Stimulated activated memory B cell treated with anti-CD40 and anti-IgM and Interleukin-4, amounts not matched to agents 10 μg/mL and 1 μg/mL and 100 μg/mL, for 72 hours (primary cell): ENCODE measurements around the gene DSCAM.
"Not testable (repeated sequence)": the region's sequence is repeated elsewhere in the genome, so short reads cannot be mapped to it uniquely, and the experiment has no call there.

ENCODE experiments used
- ATAC-seq: fragments of 150-1000 bp; cut with Tn5 transposase; 2 replicates; pipeline ENCODE4 v1.10.0; 2021
- H3K27ac Mint-ChIP-seq: one replicate; pipeline ENCODE4 v1.8.0; 2022; ENCODE audit warnings: mild to moderate bottlenecking, mixed read lengths
- H3K27me3 Mint-ChIP-seq: one replicate; pipeline ENCODE4 v1.8.0; 2022; ENCODE audit warnings: mixed read lengths
- H3K36me3 Mint-ChIP-seq: one replicate; pipeline ENCODE4 v1.8.0; 2022; ENCODE audit warnings: mixed read lengths
- H3K4me1 Mint-ChIP-seq: one replicate; pipeline ENCODE4 v1.8.0; 2022; ENCODE audit warnings: mixed read lengths
- H3K4me3 Mint-ChIP-seq: one replicate; pipeline ENCODE4 v1.8.0; 2022; ENCODE audit warnings: mild to moderate bottlenecking, moderate library complexity, mixed read lengths
- H3K9me3 Mint-ChIP-seq: one replicate; pipeline ENCODE4 v1.8.0; 2022; ENCODE audit warnings: mixed read lengths

Gene DSCAM

DNA sequence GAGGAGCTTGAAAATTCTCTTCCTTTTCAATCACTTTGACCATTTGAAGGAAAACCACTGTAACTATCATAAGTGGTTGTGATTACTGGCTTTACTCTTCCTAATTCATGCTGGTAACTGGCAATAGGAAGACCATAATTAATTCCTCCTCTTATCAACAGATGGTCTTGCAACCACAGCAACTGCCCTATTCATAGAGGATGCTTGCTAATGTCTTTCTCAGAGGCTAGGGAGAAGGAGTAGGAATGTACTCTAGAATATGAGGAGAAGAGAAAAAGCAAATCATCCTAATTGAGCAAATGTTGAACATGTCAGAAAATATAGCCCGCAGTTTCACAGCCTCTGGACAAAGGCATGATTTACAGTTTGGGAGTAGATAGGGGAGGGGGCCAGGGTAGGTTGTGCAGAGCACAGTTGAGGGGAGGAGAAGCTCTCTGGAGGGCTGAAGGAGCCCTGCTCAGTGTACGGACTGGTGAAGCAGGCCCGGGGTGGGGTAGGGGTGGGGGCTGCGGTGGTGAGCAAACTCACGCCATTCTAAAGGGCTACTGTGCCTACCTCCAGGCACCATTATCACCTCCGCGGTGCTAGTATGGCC, 786.8 kb downstream of the DSCAM start:
- ATAC-seq, result no peak
- Mint-ChIP-seq H3K36me3 (no peaks in the 10 kb centered on the region), H3K27ac (no peak overlapping the region), H3K4me3 (no peak overlapping the region), H3K27me3 (no peaks in the 10 kb centered on the region), H3K4me1 (no peaks in the 10 kb centered on the region), H3K9me3 (peaks cover 5% of the 10 kb centered on the region)

DNA sequence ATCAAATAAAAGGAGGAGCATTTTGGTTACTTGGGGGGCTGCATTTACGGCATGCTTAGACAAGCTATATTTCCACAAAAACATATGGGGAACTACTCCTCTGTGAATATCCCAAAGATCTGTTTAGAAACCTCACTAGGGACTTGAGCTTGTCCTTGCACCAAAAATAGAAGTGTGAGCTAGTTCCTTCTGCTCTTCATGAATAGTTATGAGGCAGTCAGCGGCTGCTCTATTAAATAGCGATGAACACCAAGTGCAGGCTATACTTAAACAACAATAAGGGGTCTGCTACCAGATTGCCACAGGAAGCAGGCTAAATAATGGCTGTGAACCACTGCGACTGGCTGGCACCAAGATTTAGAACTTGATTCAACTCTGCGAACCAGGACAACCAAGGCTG, 789.6 kb downstream of the DSCAM start:
- Mint-ChIP-seq H3K9me3 (peaks cover 2% of the 10 kb centered on the region), H3K4me3 (no peak overlapping the region), H3K27ac (no peak overlapping the region), H3K4me1 (no peaks in the 10 kb centered on the region), H3K27me3 (no peaks in the 10 kb centered on the region), H3K36me3 (no peaks in the 10 kb centered on the region)
- no peak for ATAC-seq

DNA sequence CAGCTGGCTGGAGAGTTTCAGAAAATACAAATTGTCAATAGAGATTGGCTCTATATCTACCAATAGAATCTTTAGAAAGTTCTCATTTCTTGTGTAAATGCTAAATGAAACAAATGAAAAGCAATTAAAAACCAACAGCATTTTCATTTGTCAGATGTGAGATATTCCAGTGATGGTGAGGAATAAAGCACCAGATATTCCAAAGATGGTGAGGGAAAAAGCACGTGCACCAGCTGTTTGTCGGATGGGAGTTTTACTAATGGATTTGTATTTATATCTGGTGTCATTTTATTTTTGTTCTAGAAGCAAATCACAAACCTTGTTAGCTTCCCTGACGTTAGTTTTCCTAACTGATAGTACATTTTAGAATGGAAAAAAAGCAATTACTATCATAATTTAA, 790.9 kb downstream of the DSCAM start:
- H3K27me3 Mint-ChIP-seq, result no peaks in the 10 kb centered on the region
- H3K27ac Mint-ChIP-seq, result no peak overlapping the region
- no peaks in the 10 kb centered on the region for H3K4me1 Mint-ChIP-seq
- H3K9me3 Mint-ChIP-seq, result peaks cover 2% of the 10 kb centered on the region
- no peak overlapping the region for H3K4me3 Mint-ChIP-seq
- ATAC-seq, result no peak
- H3K36me3 Mint-ChIP-seq, result no peaks in the 10 kb centered on the region

DNA sequence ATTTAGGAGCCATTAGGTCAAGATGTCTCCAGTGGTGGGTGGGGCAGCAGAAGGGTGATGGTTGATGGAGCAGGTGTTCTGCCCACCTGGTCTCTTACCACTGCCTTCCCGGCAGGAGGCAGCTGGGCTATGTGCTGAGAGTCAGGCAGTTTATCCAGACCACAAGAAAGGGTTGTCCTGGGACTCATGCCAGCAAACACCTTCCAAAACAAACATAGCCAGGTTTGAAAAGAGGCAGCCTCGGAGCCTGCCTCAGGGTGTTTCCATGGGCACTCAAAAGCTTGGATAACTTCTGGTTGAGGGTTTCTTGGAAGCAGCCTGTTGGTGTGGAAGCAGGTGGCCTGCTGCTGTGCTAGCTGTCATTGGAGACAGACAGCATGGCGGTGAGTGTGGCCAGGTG, 792.6 kb downstream of the DSCAM start:
- Mint-ChIP-seq H3K27me3 (no peaks in the 10 kb centered on the region), H3K36me3 (no peaks in the 10 kb centered on the region), H3K27ac (no peak overlapping the region), H3K9me3 (no peaks in the 10 kb centered on the region), H3K4me1 (no peaks in the 10 kb centered on the region), H3K4me3 (no peak overlapping the region)
- ATAC-seq, result no peak

DNA sequence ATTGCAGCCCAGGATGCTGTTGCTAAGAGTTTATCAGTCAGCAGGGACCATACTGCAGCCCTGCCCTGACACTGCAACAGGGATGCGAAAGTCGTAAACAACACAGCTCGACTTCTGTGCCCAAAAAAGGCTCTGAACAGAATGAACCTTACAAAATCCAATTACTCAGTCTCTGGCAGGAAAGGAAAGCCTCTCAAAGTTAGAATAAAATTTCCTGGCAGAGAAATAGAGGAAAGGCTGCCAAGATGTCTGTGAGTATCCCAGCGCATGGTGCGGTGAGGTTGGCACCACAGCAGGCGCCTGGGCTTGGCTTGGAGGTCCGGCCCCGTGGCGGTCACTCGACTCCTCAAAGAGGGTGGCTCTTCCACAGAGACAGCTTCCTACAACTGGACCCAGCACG, 794.0 kb downstream of the DSCAM start:
- Mint-ChIP-seq H3K4me3 (no peak overlapping the region), H3K36me3 (no peaks in the 10 kb centered on the region), H3K27ac (no peak overlapping the region), H3K9me3 (no peaks in the 10 kb centered on the region), H3K4me1 (no peaks in the 10 kb centered on the region), H3K27me3 (no peaks in the 10 kb centered on the region)
- ATAC-seq, result no peak

DNA sequence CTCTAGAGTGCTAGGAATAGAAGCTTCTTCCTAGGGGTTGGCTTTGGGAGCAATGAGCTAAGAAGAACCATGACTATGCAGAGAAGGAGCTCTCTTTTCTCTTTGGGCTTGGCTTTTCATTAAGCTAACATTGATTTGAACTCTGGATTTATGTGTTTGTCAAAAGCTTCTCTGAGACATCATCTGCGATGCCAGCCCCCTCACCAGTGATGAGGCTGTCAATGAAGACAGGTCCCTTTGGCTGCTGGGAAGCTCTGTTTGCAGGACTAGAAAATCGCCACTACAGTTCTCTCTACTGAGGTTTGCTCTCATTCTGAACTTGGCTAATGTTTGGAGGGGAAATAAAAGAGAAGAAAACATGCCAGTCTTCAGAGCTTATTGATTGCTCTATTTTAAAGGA, 794.7 kb downstream of the DSCAM start:
- Mint-ChIP-seq H3K27ac (no peak overlapping the region), H3K4me3 (no peak overlapping the region), H3K36me3 (no peaks in the 10 kb centered on the region), H3K4me1 (no peaks in the 10 kb centered on the region), H3K27me3 (no peaks in the 10 kb centered on the region), H3K9me3 (no peaks in the 10 kb centered on the region)
- ATAC-seq, result no peak

DNA sequence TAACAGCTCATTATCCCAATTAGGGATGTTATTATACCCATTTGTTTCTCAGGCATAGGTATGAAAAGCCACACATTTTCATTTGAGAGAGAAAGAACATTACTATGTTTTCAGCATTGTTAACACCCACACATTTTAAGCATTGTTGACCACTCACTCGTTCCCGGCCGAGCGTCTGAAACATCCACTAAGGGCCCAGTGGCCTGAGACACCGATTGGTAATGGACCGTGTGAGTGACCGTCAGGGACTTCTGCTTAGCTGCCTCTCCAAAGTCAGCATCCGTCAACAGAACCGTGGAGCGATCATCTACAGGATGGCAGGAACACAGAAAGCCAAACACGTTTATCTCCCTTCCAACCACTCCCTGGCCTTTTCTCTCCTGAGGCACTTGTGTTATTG, 795.2 kb downstream of the DSCAM start:
- Mint-ChIP-seq H3K4me3 (no peak overlapping the region), H3K4me1 (no peaks in the 10 kb centered on the region), H3K27ac (no peak overlapping the region), H3K36me3 (no peaks in the 10 kb centered on the region), H3K27me3 (no peaks in the 10 kb centered on the region), H3K9me3 (no peaks in the 10 kb centered on the region)
- ATAC-seq, result no peak

DNA sequence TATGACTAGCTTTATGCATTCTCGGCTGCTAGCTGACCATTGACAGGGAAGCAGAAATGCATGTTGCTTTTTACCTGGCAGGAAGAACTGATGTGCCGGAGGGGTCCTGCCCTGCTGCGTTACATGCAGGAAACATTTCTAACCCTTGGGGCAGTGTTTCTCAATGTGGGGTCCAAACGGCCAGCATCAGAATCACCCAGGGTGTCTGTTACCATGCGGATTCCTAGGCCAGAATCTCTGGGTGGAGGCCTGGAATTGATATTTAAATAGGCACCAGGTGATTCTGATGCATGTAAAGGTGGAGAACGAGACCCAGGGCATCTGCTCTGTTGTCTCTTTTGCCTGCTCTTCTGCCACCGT, 797.0 kb downstream of the DSCAM start:
- no peaks in the 10 kb centered on the region for H3K27me3 Mint-ChIP-seq
- no peak overlapping the region for H3K4me3 Mint-ChIP-seq
- H3K27ac Mint-ChIP-seq, result no peak overlapping the region
- no peaks in the 10 kb centered on the region for H3K9me3 Mint-ChIP-seq
- no peak for ATAC-seq
- H3K4me1 Mint-ChIP-seq, result no peaks in the 10 kb centered on the region
- H3K36me3 Mint-ChIP-seq, result no peaks in the 10 kb centered on the region

DNA sequence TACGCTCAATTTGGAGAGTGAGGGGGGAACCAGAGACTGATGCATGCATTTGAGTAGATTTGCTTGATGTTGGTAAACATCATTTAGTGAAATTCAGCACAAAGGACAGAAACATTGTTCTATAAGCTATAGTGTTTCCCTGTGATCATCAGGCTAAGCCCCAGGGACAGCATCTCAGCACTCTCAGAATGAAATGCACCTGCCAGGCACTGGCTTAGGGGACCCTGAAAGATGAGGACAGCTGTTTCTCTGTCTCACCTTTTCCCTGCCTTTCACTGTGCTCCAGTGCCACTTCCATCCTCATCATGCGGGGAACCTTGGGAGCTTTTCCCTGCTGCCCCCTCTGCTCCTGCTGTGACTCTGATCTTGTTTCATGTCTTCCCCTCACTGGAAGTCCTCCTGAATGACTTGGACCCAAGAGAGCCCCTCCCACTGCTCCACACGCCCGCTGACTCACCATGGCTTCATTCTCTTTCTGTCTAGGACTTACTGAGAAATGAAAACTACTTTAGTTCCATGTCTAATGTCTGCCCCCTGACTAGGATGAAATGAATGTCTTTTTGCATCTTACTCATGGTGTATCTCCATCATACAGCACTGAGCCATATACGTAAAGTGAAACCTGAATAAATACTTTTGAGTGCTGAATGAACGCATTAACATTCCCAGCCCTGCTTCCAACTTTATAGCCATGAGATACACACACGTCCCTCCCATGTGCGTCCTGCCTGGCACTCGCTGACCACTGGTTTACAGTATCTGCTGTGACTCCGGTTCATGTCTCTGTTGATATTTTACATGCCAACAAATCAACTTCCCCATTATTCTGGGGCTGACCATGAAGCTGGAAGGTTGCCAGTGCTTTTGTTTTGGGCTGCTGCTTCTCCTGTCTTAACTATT, 797.7 kb downstream of the DSCAM start:
- H3K9me3 Mint-ChIP-seq, result no peaks in the 10 kb centered on the region
- H3K36me3 Mint-ChIP-seq, result no peaks in the 10 kb centered on the region
- no peaks in the 10 kb centered on the region for H3K4me1 Mint-ChIP-seq
- H3K4me3 Mint-ChIP-seq, result no peak overlapping the region
- ATAC-seq, result no peak
- H3K27me3 Mint-ChIP-seq, result no peaks in the 10 kb centered on the region
- no peak overlapping the region for H3K27ac Mint-ChIP-seq

DNA sequence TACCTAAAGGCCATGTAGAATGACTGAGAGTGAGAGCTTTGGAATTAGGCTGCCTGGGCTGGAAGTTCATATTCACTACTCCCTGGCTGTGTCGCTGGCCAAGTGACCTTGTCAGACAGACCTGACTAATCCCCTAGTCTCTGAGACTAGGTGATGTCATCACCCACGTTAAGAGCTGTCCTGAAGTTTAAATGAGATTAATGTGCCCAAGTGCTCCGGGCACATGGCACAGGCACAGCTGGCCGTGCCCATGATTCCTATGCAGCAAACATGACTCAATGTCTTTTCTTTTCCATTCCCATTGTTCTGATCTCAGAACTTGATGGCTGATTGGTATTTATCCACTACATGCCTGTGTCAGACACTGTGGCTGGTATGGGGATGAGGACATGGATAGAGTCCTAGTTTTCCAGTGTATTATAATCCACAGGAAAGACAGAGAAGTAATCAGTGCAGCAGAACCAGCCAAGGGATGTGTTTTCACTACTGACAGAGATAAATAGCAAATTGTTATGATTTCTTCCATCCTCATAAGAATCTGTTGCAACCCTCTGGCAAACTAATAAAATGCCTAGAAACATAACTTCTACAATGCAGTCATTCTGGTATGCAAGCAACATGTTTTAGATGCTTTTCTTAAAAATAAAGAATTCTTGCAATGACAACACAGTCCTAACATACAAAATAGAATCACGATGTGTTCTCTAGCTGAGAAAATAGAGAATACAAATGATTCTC, 798.8 kb downstream of the DSCAM start:
- H3K4me1 Mint-ChIP-seq, result no peaks in the 10 kb centered on the region
- H3K36me3 Mint-ChIP-seq, result no peaks in the 10 kb centered on the region
- ATAC-seq, result no peak
- no peaks in the 10 kb centered on the region for H3K27me3 Mint-ChIP-seq
- H3K9me3 Mint-ChIP-seq, result no peaks in the 10 kb centered on the region
- no peak overlapping the region for H3K4me3 Mint-ChIP-seq
- no peak overlapping the region for H3K27ac Mint-ChIP-seq

DNA sequence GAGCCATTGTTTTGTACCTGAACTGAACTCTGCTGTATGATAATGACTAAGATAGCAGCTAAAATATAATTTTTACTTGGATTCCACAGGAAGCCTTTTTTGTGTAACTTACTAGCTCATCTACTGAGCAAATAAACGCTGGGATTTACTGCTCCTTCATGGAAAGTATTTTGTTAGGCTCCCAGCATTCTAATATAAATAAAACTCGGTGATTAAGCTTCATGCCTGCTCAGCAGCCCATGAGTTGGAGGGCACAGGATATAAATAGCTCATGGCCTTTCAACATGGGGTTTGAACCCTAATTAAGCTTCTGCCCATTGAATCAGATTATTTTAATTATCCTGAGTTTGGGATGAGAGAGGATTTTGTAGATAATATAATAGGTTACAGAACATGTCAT, 799.7 kb downstream of the DSCAM start:
- no peaks in the 10 kb centered on the region for H3K27me3 Mint-ChIP-seq
- H3K27ac Mint-ChIP-seq, result no peak overlapping the region
- H3K36me3 Mint-ChIP-seq, result no peaks in the 10 kb centered on the region
- no peaks in the 10 kb centered on the region for H3K4me1 Mint-ChIP-seq
- no peaks in the 10 kb centered on the region for H3K9me3 Mint-ChIP-seq
- H3K4me3 Mint-ChIP-seq, result no peak overlapping the region
- no peak for ATAC-seq

DNA sequence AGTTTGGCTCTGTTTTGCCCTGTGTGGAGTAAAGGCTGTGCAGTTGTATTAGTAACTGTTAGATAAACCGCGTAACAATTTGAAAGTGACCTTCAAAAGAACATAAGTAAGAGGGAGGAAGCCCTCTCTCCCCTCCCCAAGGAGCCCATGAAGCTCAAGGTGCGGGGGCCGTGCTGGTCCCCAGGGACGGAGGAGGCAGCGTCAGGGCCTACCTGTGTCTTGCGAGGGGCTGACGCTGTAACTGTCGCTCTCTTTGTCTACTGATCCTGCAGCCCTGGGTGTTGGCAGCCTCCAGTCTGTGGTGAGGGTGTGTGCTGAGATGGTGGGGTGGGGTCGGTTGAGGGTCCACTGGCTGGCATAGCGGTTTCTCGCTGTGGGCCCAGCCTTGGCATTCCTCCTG, 803.1 kb downstream of the DSCAM start:
- no peak overlapping the region for H3K27ac Mint-ChIP-seq
- H3K9me3 Mint-ChIP-seq, result no peaks in the 10 kb centered on the region
- H3K36me3 Mint-ChIP-seq, result no peaks in the 10 kb centered on the region
- no peaks in the 10 kb centered on the region for H3K4me1 Mint-ChIP-seq
- no peaks in the 10 kb centered on the region for H3K27me3 Mint-ChIP-seq
- ATAC-seq, result no peak
- H3K4me3 Mint-ChIP-seq, result no peak overlapping the region

DNA sequence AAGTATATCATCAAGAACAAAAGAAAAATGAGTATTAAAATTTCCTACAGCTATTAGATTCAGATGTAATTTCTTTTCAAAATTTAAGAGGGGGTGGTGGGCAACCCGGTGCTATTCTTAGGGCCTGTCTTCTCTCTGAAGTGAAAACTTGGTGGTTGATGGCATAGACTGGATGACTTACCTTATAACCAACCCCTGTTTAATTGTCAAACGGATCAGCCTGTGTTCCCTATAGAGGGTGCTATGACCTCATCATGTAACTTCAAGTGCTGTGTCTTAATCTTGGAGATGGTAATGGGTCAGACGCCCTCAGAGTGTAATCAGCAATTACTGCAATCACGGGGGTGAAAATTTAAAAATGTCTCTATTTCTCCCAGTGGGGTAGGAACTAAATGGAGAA, 803.5 kb downstream of the DSCAM start:
- H3K4me1 Mint-ChIP-seq, result no peaks in the 10 kb centered on the region
- H3K36me3 Mint-ChIP-seq, result no peaks in the 10 kb centered on the region
- no peaks in the 10 kb centered on the region for H3K9me3 Mint-ChIP-seq
- no peaks in the 10 kb centered on the region for H3K27me3 Mint-ChIP-seq
- H3K27ac Mint-ChIP-seq, result no peak overlapping the region
- ATAC-seq, result no peak
- H3K4me3 Mint-ChIP-seq, result no peak overlapping the region

DNA sequence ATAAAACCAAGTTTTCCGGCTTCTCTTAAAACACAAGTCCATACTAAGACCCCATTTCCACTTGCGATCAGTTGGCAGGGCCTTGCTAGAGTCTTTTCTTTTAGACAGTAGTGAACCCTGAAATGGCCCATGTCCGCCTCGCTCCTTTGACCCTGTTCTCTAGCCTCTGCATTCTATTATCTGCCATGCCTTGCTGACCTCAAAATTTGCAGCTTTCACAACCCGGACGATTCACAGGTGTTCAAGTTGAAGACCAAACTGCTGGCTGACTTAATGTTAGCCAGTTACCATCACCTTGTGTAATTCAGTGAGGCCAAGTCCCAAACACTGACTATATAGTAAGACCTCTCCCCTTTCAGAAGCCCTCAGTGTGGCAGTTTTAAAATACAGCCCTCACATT, 805.5 kb downstream of the DSCAM start:
- ATAC-seq, result no peak
- Mint-ChIP-seq H3K27ac (no peak overlapping the region), H3K9me3 (no peaks in the 10 kb centered on the region), H3K4me3 (no peak overlapping the region), H3K4me1 (no peaks in the 10 kb centered on the region), H3K27me3 (no peaks in the 10 kb centered on the region), H3K36me3 (no peaks in the 10 kb centered on the region)

DNA sequence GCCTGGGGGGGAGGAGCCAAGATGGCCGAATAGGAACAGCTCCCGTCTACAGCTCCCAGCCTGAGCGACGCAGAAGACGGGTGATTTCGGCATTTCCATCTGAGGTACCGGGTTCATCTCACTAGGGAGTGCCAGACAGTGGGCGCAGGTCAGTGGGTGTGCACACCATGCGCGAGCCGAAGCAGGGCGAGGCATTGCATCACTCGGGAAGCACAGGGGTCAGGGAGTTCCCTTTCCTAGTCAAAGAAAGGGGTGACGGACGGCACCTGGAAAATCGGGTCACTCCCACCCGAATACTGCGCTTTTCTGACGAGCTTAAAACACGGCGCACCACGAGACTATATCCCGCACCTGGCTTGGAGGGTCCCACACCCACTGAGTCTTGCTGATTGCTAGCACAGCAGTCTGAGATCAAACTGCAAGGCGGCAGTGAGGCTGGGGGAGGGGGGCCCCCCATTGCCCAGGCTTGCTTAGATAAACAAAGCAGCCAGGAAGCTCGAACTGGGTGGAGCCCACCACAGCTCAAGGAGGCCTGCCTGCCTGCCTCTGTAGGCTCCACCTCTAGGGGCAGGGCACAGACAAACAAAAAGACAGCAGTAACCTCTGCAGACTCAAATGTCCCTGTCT, 813.7 kb downstream of the DSCAM start:
- not testable (repeated sequence) for H3K9me3 Mint-ChIP-seq, H3K36me3 Mint-ChIP-seq, H3K4me1 Mint-ChIP-seq, ATAC-seq, H3K4me3 Mint-ChIP-seq, H3K27me3 Mint-ChIP-seq, H3K27ac Mint-ChIP-seq
